Activated CD8-positive, alpha-beta memory T cell treated with anti-CD3 and anti-CD28 coated beads, Interleukin-2, amount 50 U/mL, for 4 hours (primary cell): Measurements from ENCODE around the gene RNF208.

Experiments used
- DNase-seq: peaks from one replicate; pipeline ENCODE4 v3.0.0-alpha.2; 2020

The RNF208 gene

DNA sequence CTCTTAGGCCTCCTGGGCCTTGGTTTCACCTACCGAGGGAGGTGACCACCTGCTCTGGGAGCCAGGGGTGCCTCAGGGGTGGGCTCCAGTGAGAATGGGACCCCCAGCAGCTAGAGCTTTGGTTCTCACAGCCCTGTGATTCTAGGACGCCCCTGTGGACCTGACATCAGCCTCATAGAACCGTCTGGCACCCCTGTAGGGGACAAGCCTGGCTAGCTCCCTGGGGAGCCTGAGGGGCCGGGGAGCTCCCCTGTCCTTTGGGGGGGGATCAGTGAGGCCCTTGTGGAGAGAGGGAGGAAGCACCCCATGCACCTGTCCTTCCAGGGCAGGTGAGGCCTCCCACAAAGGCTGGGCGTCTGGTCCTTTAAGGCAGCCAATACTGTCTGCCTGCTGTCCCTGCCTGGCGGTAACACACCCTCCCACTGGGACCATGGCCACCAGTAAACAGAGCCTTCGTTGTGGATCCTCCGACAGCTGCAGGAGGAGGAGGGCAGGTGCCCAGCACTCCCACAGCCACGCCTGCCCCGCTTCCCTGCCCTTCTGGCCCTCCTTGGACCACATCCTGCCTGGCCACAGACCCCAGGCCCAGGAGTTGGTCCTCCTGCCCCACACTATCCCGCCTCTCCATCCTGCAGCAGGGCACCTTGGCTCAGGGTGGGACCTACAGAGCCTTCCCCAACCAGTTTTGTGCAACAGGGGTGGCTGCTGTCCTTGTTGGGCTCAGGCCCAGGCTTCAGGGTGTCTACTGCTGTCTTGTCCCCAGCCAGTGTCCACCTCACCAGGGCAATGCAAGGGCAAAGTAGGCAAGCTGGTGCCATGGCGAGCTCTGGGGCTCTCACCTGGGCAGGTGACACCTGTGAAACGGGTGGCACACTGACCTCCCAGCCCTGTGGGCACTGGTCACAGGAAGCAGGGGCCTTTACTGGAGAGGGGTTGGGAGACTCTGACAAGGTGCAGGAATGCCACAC, 16.0 kb upstream of the RNF208 start:
- DNase-seq = no peak

DNA sequence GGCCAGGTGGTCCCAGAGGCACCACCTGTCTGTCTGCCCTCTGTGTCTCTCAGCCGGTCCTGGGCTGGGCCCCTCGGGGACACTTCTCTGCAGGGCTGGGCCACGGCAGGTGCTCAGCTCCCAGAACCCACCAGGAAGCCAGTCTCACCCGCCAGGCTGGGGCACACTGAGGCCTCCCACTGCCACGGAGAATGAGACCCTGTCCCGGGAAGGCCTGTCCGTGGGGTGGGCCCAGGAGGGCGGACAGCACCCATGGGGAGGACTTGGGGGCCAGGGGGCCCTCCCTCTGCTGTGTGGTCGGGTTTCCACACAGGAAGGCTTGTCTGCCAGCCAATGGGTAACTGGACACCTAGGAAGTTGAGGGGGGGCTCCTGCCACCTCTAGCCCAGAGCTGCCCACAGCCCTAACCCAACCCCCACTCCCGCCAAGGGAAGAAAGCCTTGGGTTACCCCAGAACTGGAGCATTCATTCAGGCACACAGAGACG, 14.9 kb upstream of the RNF208 start:
- DNase-seq = no peak

DNA sequence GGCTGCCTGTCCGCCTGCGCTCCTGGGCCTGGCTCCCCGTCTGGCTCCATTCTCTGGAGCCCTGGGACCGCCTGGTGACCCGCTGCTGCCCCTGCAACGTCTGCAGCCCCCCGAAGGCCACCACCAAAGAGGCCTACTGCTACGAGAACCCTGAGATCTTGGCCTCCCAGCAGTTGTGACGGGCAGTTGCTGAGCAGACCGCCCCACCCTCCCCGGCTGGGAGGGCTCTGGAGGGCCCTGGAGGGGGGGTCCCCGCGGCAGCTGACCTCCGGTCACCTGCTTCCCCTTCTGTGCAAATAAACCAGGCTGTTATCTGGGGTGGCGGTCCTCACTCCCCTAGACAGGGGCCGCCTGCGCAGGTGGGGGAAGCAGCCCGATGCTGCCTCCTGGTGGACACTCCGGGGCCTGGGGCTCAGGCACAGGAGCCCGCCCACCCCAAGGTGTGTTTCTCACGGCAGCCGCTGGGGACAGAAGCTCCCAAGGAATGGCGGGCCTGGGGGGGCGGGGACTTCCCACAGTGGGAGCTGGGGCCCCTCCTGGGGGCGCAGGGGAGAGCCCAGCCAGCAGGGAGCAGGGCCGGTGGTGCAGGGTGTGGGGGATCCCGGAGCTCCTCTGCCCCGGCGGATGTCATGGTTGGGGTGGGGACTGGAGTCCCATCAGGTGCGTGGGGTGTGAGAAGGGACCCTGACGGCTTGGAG, 14.3 kb upstream of the RNF208 start:
- peak; percentile 94 for DNase-seq

DNA sequence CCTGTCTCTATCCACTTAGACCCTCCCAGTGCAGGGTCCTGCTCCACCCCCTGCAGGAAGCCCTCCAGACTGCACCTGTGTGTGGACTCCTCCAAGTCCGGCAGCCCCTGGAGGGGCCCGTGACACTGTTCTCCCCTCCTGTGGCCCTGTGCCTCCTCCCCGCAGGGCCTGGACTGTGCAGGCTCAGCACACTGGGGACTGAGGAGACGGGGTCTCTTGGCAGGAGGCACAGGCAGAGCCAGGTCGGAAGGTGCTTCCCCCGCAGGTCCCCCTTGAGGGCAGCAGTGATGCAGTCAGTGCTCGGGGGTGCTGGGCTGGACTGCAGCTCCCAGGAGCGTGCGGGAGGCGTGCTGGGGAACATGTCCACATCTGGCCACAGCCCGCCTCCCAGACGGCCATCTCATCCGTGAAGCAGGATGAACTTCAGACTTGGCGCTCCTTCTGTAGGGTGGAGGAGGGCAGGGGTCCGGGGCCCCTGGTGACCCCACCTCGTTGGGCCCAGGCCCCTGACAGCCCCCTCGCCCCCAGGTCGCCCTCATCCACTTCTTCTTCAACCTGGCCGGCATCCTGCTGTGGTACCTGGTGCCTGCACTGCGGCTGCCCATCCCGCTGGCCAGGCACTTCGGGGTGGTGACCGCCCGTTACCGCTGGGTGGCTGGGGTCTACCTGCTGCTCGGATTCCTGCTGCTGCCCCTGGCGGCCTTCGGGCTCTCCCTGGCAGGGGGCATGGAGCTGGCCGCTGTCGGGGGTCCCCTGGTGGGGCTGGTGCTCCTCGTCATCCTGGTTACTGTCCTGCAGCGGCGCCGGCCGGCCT, 13.6 kb upstream of the RNF208 start:
- DNase-seq = no peak

- DNase-seq = no peak
Observed at GRCh38 chr9:137234758-137235423, 12.9 kb upstream of the RNF208 start.

- DNase-seq = no peak
Observed at GRCh38 chr9:137234055-137234697, 12.1 kb upstream of the RNF208 start.

DNA sequence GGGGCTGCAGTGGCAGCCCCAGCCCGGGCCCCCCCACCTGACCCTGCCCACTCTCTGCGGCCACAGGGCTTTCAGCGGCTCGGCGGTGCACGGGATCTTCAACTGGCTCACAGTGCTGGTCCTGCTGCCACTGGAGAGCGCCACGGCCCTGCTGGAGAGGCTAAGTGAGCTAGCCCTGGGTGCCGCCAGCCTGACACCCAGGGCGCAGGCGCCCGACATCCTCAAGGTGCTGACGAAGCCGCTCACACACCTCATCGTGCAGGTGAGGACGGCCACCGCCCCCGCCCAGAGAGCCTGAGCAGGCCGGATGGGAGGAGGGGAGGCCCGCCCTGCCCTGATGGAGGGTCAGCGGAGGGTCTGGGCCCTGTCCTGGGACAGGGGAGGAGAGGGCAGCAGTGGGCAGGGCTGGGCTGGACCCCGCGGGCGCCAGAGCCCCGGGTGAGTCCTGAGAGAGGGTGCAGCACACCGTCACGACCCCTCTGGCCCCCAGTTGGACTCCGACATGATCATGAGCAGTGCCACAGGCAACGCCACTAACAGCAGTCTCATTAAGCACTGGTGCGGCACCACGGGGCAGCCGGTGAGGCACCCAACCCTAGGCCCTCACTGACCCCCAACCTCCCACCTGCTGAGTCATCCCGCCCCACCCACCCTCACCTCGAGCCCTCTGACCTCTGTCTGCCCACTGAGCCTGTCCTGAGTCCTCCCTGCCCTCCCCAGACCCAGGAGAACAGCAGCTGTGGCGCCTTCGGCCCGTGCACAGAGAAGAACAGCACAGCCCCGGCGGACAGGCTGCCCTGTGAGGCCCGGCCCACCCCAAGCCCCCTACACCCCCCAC, 11.3 kb upstream of the RNF208 start:
- DNase-seq = no peak

DNA sequence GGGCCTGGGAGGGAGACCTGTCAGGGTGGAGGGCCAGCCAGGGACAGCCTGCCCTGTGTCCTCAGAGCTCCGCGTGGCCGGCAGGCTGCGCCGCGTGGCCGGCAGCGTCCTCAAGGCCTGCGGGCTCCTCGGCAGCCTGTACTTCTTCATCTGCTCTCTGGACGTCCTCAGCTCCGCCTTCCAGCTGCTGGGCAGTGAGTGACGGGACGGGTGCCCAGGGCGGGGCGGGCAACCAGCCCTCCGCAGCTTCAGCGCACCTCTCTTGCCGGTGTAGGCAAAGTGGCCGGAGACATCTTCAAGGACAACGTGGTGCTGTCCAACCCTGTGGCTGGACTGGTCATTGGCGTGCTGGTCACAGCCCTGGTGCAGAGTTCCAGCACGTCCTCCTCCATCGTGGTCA, 10.5 kb upstream of the RNF208 start:
- DNase-seq = no peak

- no peak for DNase-seq
Observed at GRCh38 chr9:137232101-137232500, 10.1 kb upstream of the RNF208 start.

- DNase-seq = no peak
Observed at GRCh38 chr9:137231372-137232039, 9.5 kb upstream of the RNF208 start.

- no peak for DNase-seq
Observed at GRCh38 chr9:137230705-137231371, 8.8 kb upstream of the RNF208 start, which contains the start of gene SLC34A3. Gene SLC34A3, plus strand, starts transcription at chr9:137230901. Its CDS starts 802 bp downstream, at chr9:137231703.

GRCh38 chr9:137229903-137230704, 8.1 kb upstream of the RNF208 start:
- DNase-seq = no peak

DNA sequence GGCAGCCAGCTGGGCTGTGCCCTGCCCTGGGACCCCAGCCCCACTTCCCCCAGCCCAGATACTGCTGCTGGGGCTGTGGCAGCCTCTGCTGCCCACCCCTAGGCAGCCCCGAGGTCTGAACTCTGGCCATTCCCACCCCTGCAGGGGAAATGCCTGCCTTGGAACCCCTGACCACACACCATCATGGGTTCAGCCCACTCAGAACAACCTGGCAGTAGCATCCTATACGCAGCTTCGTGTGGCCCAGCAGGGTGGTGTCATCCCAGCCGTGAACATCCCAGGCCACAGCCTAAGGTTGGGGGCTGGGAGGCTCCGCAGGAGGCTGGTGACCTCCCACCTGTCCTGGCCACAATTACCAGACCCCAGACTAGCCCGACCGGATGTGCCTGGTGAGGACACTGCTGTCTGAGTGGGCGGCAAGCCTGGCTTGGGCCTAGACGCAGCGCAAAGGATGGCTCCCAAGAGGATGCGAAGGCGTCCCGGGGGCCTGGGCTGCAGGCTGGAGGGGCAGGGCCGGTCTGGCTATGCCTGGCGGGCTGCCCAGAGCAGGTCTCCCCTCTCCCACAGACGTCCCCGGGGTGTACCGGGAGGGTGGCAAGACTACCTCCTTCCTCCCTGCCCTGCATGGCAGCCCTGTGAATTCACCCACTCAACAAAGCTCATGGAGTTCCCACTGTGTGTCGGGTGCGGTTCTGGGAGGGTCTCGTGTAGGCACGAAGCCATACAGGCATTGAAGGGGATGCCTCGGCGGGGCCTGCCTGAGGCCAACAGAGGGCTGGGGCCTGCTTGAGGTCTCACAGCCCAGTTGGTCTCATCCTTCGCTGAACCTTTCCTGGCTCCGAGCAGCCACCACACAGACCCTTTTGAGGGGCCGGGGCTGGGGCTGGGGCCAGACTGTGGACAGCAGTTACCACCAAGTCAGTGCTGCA, 7.2 kb upstream of the RNF208 start:
- DNase-seq = no peak

DNA sequence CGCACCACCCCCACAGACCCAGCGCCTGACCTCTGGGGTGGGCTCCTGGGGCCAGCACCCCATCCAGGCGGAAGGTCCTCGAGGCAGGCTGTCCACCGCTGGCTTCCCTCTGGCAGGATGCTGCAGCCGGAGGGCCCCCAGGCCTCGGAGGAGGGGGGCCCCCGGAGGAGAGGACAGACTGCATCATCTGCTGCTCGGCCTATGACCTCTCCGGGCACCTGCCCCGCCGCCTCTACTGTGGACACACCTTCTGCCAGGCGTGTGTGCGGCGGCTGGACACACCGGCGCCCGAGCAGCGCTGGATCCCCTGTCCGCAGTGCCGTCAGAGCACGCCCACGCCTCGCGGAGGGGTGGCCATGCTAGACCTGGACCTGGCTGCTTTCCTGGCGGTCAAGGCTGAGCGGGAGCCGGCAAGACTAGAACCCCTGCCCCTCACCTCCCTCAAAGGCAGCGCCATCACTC, 6.5 kb upstream of the RNF208 start:
- DNase-seq = no peak

GRCh38 chr9:137227853-137228505, 5.9 kb upstream of the RNF208 start:
- DNase-seq = no peak

DNA sequence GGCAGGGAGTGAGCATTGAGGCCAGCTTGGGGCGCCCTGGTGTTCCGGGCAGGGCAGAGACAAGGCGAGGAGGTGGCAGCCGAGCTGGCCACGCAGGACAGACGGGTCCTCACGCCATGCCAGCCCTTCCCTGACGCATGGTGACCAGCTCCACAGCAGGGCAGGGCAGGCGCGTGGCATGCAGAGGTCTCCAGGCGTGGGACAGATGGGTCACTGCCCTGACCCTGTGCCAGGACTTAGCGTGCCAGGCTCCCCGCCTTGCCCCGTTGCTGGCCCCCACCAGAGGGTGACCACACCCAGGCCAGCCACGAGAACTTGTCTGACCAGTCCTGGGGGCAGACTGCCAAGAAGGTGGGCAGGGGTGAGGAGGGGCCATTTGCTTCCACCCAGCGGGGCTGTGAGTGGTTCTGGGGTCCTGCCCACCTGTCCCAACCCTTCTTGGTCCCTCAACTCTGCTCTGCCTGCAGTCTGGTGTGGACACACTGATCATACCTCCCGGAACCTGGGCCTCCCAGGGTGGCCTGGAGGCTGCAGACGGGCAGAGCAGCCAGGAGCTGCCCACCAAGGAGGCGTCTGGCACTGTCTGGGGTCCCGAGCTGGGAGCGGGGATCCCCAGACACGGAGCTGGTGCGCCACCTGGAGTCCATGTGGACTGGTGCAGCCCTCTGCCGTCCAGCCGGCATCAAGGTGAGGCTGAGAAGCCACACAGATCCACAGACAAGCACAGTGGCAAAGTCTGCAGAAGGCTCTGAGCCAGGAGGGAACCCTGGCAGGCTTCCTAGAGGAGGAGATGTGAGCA, 5.2 kb upstream of the RNF208 start, which contains the start of gene RNF224:
RNF224 (plus strand) TSS at position 449 of the 799 bp plus-strand sequence. CDS start 834 bp downstream, outside the sequence.
- peak; percentile 84 for DNase-seq
